ENCODE results near the gene WWC1. TPM values are rescaled to one million over a fixed set of nuclear protein-coding genes. Genes with fewer than 3 reads are reported as not detected.

Gene WWC1
- total RNA-seq, 2 experiments from 2014 or later: not detected

- CTCF ChIA-PET (ENCODE audit: unreplicated experiment): no interaction called here
- no peaks in the 10 kb centered on the region for H3K4me1 ChIP-seq (ENCODE audit: insufficient read depth, low read length, poor library complexity, severe bottlenecking)
- no peaks in the 10 kb centered on the region for H3K36me3 ChIP-seq (ENCODE audit: insufficient read depth, low read length)
- POLR2A ChIA-PET: interaction anchor here (0.6 to 0.7 kb wide), 2 partner anchors 172 to 388 kb away, joined by 4 read pairs; no protein-coding TSS in a partner anchor
- no peaks in the 10 kb centered on the region for H3K79me2 ChIP-seq (ENCODE audit: insufficient read depth, low read depth, low read length)
- BruUV-seq (replicated peaks): no TSS peak
- H3K4me2 ChIP-seq (ENCODE audit: low read length): no peak overlapping the region
- no peak overlapping the region for H3K27ac ChIP-seq (ENCODE audit: low read depth, low read length, poor library complexity, severe bottlenecking)
- no peak overlapping the region for H3K4me3 ChIP-seq (ENCODE audit: low read depth, low read length, poor library complexity, severe bottlenecking)
- H3K9me3 ChIP-seq (ENCODE audit: low read length): no peaks in the 10 kb centered on the region
- H2AFZ ChIP-seq (ENCODE audit: low read length): no peak overlapping the region
- intact Hi-C loops (cut with micrococcal nuclease; ENCODE audit: unreplicated experiment): no loop called here
- TF ChIP-seq EZH2phosphoT487 (IDR thresholded peaks at IDR 0.05; ENCODE audit: borderline replicate concordance, low read depth, low read length): no peak
- TF ChIP-seq, protein P1, sequence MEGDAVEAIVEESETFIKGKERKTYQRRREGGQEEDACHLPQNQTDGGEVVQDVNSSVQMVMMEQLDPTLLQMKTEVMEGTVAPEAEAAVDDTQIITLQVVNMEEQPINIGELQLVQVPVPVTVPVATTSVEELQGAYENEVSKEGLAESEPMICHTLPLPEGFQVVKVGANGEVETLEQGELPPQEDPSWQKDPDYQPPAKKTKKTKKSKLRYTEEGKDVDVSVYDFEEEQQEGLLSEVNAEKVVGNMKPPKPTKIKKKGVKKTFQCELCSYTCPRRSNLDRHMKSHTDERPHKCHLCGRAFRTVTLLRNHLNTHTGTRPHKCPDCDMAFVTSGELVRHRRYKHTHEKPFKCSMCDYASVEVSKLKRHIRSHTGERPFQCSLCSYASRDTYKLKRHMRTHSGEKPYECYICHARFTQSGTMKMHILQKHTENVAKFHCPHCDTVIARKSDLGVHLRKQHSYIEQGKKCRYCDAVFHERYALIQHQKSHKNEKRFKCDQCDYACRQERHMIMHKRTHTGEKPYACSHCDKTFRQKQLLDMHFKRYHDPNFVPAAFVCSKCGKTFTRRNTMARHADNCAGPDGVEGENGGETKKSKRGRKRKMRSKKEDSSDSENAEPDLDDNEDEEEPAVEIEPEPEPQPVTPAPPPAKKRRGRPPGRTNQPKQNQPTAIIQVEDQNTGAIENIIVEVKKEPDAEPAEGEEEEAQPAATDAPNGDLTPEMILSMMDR (conservative IDR thresholded peaks at IDR 0.05; ENCODE audit: low read length): no peak
- no peaks in the 10 kb centered on the region for H3K9me2 ChIP-seq (ENCODE audit: insufficient read depth, low read length)
- H4K20me1 ChIP-seq (ENCODE audit: insufficient read depth, low read length): no peaks in the 10 kb centered on the region
- DNase-seq (ENCODE audit: low spot score): no peak
These were observed 117.3 kb downstream of the WWC1 start for GRCh38 chr5:168408561-168409305.

DNA sequence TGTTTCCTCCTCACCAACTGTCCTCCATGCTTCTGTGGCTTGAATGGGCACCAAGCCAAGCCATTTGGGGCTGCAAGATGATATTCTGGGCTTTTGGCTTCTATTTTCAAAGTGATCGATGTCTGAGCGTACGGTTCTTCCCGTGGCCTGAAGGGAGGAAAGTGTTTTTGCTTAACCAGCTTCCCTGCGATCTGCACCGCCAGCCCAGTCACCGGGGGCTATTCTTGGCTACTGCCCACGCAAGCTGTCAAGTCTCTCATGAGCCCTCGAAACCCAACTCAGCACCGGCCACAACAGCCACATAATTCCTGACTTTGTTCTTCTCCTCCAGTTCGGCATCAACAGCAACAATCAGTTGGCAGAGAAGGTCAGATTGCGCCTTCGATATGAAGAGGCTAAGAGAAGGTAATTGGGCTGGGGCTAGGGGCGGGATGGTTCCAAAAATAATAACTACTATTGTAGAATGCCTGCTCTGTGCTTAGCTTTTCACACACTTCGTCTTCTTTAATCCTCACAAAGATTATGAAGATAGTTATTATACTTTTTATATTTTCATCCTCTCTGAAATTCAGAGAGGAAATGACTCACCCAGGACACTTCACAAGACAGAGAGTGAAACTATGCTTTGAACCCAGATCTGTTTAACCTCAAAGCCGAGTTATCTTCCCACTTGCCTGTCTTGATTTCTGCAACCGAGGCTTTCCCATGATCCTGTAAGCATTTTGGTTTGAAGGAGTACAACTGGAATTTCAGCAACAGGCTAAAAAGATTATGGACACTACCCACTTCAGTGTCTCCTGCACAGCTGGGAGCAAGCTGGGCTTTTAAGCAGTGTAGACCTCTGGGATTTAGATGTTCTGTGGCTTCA is 118.4 kb downstream of the WWC1 start:
- H3K4me3 ChIP-seq (ENCODE audit: low read depth, low read length, poor library complexity, severe bottlenecking): no peak overlapping the region

More for the DNA sequence above, 118.4 kb downstream of the WWC1 start:
- BruUV-seq (replicated peaks): no TSS peak
- no peaks in the 10 kb centered on the region for H3K9me3 ChIP-seq (ENCODE audit: low read length)
- no peaks in the 10 kb centered on the region for H3K4me1 ChIP-seq (ENCODE audit: insufficient read depth, low read length, poor library complexity, severe bottlenecking)
- TF ChIP-seq EZH2phosphoT487 (IDR thresholded peaks at IDR 0.05; ENCODE audit: borderline replicate concordance, low read depth, low read length): no peak
- TF ChIP-seq, protein P1 (conservative IDR thresholded peaks at IDR 0.05; ENCODE audit: low read length): no peak
- no peak overlapping the region for H3K27ac ChIP-seq (ENCODE audit: low read depth, low read length, poor library complexity, severe bottlenecking)
- H3K36me3 ChIP-seq (ENCODE audit: insufficient read depth, low read length): no peaks in the 10 kb centered on the region
- H4K20me1 ChIP-seq (ENCODE audit: insufficient read depth, low read length): no peaks in the 10 kb centered on the region
- DNase-seq (ENCODE audit: low spot score): no peak
- ChIA-PET POLR2A (no interaction called here), CTCF (ENCODE audit: unreplicated experiment) (no interaction called here)
- no peak overlapping the region for H2AFZ ChIP-seq (ENCODE audit: low read length)
- H3K9me2 ChIP-seq (ENCODE audit: insufficient read depth, low read length): no peaks in the 10 kb centered on the region
- intact Hi-C loops (cut with micrococcal nuclease; ENCODE audit: unreplicated experiment): no loop called here
- no peak overlapping the region for H3K4me2 ChIP-seq (ENCODE audit: low read length)
- H3K79me2 ChIP-seq (ENCODE audit: insufficient read depth, low read depth, low read length): no peaks in the 10 kb centered on the region
